K562 (cell line): Measurements from ENCODE around the gene TANC1. TPM values are rescaled to one million over a fixed set of nuclear protein-coding genes. Genes with fewer than 3 reads are reported as not detected.

Experiments
- CBX2 ChIP-seq: fragments of 200-600 bp; sonication (generic); IDR thresholded peaks from one replicate; pipeline ENCODE4 v1.6.1; 2012; ENCODE audit warnings: mild to moderate bottlenecking, low read length, inconsistent platforms; ENCODE audit not compliant: insufficient read depth, poor library complexity, severe bottlenecking
- CCAR2 ChIP-seq: fragments of 200-400 bp; formaldehyde crosslinking; IDR thresholded peaks from 2 replicates; pipeline ENCODE4 v1.6.1; 2017; ENCODE audit warnings: mild to moderate bottlenecking, low read depth, low read length
- CREM ChIP-seq: IDR thresholded peaks from 2 replicates; pipeline ENCODE4 v1.6.1; 2014; ENCODE audit warnings: antibody characterized with exemption, low read depth
- CXXC5 ChIP-seq: fragments of 250-450 bp; sonication (Bioruptor Pico); IDR thresholded peaks from 2 replicates; pipeline ENCODE4 v1.8.0; 2022; ENCODE audit warnings: inconsistent platforms, mild to moderate bottlenecking, moderate library complexity
- FOXA3 ChIP-seq, 2 experiments: fragments of 450-650 bp in 1 of 2; sonication (generic) in 1 of 2; formaldehyde crosslinking; IDR thresholded peaks in 1 of 2; conservative IDR thresholded peaks in 1 of 2; 2 replicates each; pipeline versions ENCODE4 v1.4.0 to v1.8.0; 2020 to 2022; ENCODE audit warnings: mild to moderate bottlenecking in 2 of 2, missing genetic modification reagents in 1 of 2
- FOXP4 ChIP-seq: sonication (generic); formaldehyde crosslinking; IDR thresholded peaks from 2 replicates; pipeline ENCODE4 v1.8.0; 2022; ENCODE audit warnings: mild to moderate bottlenecking, missing genetic modification reagents, borderline replicate concordance
- HDAC6 ChIP-seq: IDR thresholded peaks from 2 replicates; pipeline ENCODE4 v1.6.1; 2012; ENCODE audit warnings: low read depth, mild to moderate bottlenecking, control low read depth, inconsistent platforms, low read length, moderate library complexity
- HOXB6 ChIP-seq: fragments of 250-450 bp; sonication (Bioruptor Pico); IDR thresholded peaks from 2 replicates; pipeline ENCODE4 v1.5.1; 2022; ENCODE audit warnings: mild to moderate bottlenecking, borderline replicate concordance
- KLF6 ChIP-seq: fragments of 250-450 bp; sonication (Bioruptor Pico); IDR thresholded peaks from 2 replicates; pipeline ENCODE4 v1.4.0; 2020; ENCODE audit warnings: mild to moderate bottlenecking, moderate library complexity, borderline replicate concordance
- MEF2D ChIP-seq: conservative IDR thresholded peaks from 2 replicates; pipeline ENCODE4 v1.6.1; 2016; ENCODE audit warnings: low read depth, missing genetic modification characterization, missing compliant biosample characterization
- PBX2 ChIP-seq, 2 experiments: IDR thresholded peaks in 1 of 2; conservative IDR thresholded peaks in 1 of 2; 2 replicates each; pipeline ENCODE4 v1.6.1; 2016; ENCODE audit warnings: low read depth in 2 of 2, mild to moderate bottlenecking in 1 of 2, missing compliant biosample characterization in 1 of 2, missing genetic modification characterization in 1 of 2, moderate library complexity in 1 of 2
- PHF20 ChIP-seq: fragments of 450-650 bp; IDR thresholded peaks from 2 replicates; pipeline ENCODE4 v1.6.1; 2018; ENCODE audit not compliant: partially characterized antibody
- PRPF4 ChIP-seq: fragments of 200-400 bp; formaldehyde crosslinking; IDR thresholded peaks from one replicate; pipeline ENCODE4 v1.6.1; 2017; ENCODE audit warnings: low read length, low read depth, mild to moderate bottlenecking; ENCODE audit not compliant: insufficient read depth, poor library complexity, severe bottlenecking
- RBFOX2 ChIP-seq: fragments of 200-400 bp; formaldehyde crosslinking; IDR thresholded peaks from 2 replicates; pipeline ENCODE4 v1.6.1; 2017; ENCODE audit warnings: low read depth, mild to moderate bottlenecking, low read length, moderate library complexity
- TARDBP ChIP-seq: fragments of 450-650 bp; IDR thresholded peaks from 2 replicates; pipeline ENCODE4 v1.6.1; 2016
- TEAD4 ChIP-seq, 2 experiments: sonication (generic) in 1 of 2; formaldehyde crosslinking in 1 of 2; IDR thresholded peaks; 2 replicates each; pipeline versions ENCODE4 v1.6.1 to v1.8.0; 2012 to 2022; ENCODE audit warnings: borderline replicate concordance in 1 of 2, inconsistent platforms in 1 of 2, low read length in 1 of 2, mild to moderate bottlenecking in 1 of 2, missing genetic modification reagents in 1 of 2
- ZNF699 ChIP-seq: fragments of 250-450 bp; sonication (Bioruptor Pico); IDR thresholded peaks from 2 replicates; pipeline ENCODE4 v1.8.0; 2021; ENCODE audit warnings: mild to moderate bottlenecking, moderate library complexity; ENCODE audit not compliant: insufficient replicate concordance
- ZNF717 ChIP-seq: fragments of 250-450 bp; sonication (Bioruptor Pico); IDR thresholded peaks from 2 replicates; pipeline ENCODE4 v1.5.0; 2021
- ZZZ3 ChIP-seq: fragments of 450-650 bp; IDR thresholded peaks from 2 replicates; pipeline ENCODE4 v1.6.1; 2016; ENCODE audit warnings: antibody characterized with exemption, mild to moderate bottlenecking, moderate library complexity
- polyA plus RNA-seq, 8 experiments: library from polyadenylated mRNA; depleted of rRNA in 4 of 8; stranded (reverse) in 5 of 8; unstranded in 3 of 8; fragments of >200 nt; fragmentation: Nextera tagmentation in 2 of 8; fragmentation: Illumina TruSeq in 1 of 8; extraction: Ambion mirVana in 2 of 8; extraction: Trizol in 1 of 8; gene quantifications; 2 replicates each; pipeline versions ENCODE4 v1.2.1 to v1.2.3, GENCODE V29; 2011 to 2014; ENCODE audit warnings: inconsistent platforms in 1 of 8, missing spikeins in 1 of 8
- total RNA-seq, 7 experiments: library from RNA; depleted of rRNA in 6 of 7; stranded (reverse); fragments of >200 nt in 6 of 7; fragmentation: Illumina TruSeq in 2 of 7; extraction: Trizol in 2 of 7; gene quantifications; 2 replicates each; pipeline versions ENCODE4 v1.2.1 to v1.2.3, GENCODE V29; 2011 to 2021; ENCODE audit warnings: low replicate concordance in 1 of 7
- TF ChIP-seq, protein P1 (sequence below), 2 experiments: IDR thresholded peaks; 2 replicates each; pipeline ENCODE4 v1.6.1; 2011; ENCODE audit warnings: borderline replicate concordance in 1 of 2, control low read depth in 1 of 2, low read depth in 1 of 2, low read length in 1 of 2, mild to moderate bottlenecking in 1 of 2, mixed read lengths in 1 of 2, moderate library complexity in 1 of 2; ENCODE audit not compliant: insufficient read depth in 1 of 2, insufficient read length in 1 of 2, poor library complexity in 1 of 2, severe bottlenecking in 1 of 2; ENCODE audit errors: extremely low read depth in 1 of 2

The TANC1 gene
- total and polyA plus RNA-seq, 9 of the 15 experiments (the other 6 are each of a cell fraction or from before 2014, with no cell fraction given), result under 0.01 to 0.20 (median 0.07) TPM; not detected in 1

DNA sequence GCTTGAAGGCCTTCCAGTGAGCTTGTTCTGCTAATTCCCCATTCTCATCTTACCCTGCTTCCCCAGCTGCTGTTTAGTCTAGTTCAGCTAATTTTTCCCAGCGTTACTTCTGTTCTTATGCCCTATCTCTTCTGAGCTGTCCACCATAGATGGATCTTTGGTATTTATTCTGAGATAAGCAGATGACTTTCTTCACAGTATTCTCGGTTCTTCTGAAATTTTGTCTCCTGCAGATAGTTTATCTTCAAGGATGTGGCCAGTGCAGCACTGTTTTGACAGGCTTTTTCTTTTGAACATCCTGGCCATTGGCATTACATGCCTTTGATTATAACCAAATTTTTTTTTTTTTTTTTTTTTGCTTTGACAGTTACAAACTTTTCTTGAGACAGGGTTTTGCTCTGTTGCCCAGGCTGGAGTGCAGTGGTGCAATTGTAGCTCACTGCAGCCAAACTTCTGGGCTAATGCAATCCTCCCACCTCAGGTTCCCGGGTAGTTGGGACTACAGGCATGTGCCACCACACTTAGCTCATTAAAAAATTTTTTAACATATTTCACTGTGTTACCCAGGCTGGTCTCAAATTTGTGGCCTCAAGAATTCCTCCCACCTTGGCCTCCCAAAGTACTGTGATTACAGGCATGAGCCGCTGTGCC, 183.8 kb downstream of the TANC1 start (continued):
- no peak for TF ChIP-seq FOXP4 (CRISPR knock-in tag)
- no peak for TF ChIP-seq PRPF4
- TF ChIP-seq PBX2 (CRISPR knock-in tag; IDR thresholded peaks at IDR 0.05; ENCODE audit: low read depth), result no peak
- TF ChIP-seq PBX2 (tag; conservative IDR thresholded peaks at IDR 0.05; ENCODE audit: low read depth), result peak; percentile 85
- no peak for TF ChIP-seq HDAC6
- no peak for TF ChIP-seq ZZZ3
- TF ChIP-seq CCAR2, result no peak
- no peak for TF ChIP-seq HOXB6 (CRISPR knock-in tag)
- no peak for TF ChIP-seq TARDBP
- no peak for TF ChIP-seq CBX2
- no peak for TF ChIP-seq ZNF717 (CRISPR knock-in tag)
- peak; percentile 90 for TF ChIP-seq TEAD4 (IDR thresholded peaks at IDR 0.05; ENCODE audit: low read length)
- no peak for TF ChIP-seq TEAD4 (CRISPR knock-in tag; IDR thresholded peaks at IDR 0.05; ENCODE audit: borderline replicate concordance)
- TF ChIP-seq CXXC5 (CRISPR knock-in tag), result peak; percentile 60
- TF ChIP-seq RBFOX2, result no peak
- TF ChIP-seq ZNF699 (CRISPR knock-in tag), result no peak
- 0 out of 2 replicates have a peak, but pooled peaks have one; percentile 21 for TF ChIP-seq MEF2D
- TF ChIP-seq KLF6 (CRISPR knock-in tag), result peak; percentile 17; the same call in 1 of the 2 replicates
- TF ChIP-seq, protein P1, sequence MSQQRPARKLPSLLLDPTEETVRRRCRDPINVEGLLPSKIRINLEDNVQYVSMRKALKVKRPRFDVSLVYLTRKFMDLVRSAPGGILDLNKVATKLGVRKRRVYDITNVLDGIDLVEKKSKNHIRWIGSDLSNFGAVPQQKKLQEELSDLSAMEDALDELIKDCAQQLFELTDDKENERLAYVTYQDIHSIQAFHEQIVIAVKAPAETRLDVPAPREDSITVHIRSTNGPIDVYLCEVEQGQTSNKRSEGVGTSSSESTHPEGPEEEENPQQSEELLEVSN (IDR thresholded peaks at IDR 0.05; ENCODE audit: borderline replicate concordance in 1 of 2, extremely low read depth in 1 of 2, insufficient read depth in 1 of 2, insufficient read length in 1 of 2, low read depth in 1 of 2, low read length in 1 of 2, poor library complexity in 1 of 2, severe bottlenecking in 1 of 2), result no peak
- no peak for TF ChIP-seq PHF20
- peak; percentile 31 to 95; a peak in 2 of 4 replicates for TF ChIP-seq FOXA3 (CRISPR knock-in tag; conservative IDR thresholded peaks at IDR 0.05 in 1 of 2, IDR thresholded peaks at IDR 0.05 in 1 of 2)
- TF ChIP-seq CREM, result 0 out of 2 replicates have a peak, but pooled peaks have one; percentile 15
